Glomerular visceral epithelial cell (primary cell): ENCODE data around the gene ADAMTS6.
A peak's percentile ranks its signal among the peaks of the same experiment; 100 is the strongest.
"Not testable (repeated sequence)": the region's sequence is repeated elsewhere in the genome, so short reads cannot be mapped to it uniquely, and the experiment has no call there.

Experiments
- DNase-seq: peaks from one replicate; pipeline ENCODE4 v3.0.0-alpha.2; 2016; ENCODE audit errors: extremely low spot score

Gene ADAMTS6

DNA sequence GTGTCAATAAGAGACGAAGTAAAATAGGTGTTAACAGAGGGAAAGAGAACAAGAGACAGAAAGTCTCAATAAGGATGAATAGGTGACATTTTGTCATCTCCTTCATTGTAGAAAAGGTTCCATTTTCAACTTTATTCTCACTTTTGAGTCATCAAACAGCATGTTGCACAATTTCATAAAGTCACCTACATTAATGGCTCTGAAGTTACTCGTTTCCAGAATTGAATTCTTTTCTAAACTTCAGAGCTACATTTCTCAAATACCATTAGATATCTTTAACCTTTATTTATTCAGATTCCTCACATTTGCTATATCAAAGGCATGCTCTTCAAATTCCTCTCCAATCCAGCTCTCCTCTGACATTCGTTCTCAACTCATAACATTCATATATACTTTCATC is 13.1 kb downstream of the ADAMTS6 start:
- no peak for DNase-seq

DNA sequence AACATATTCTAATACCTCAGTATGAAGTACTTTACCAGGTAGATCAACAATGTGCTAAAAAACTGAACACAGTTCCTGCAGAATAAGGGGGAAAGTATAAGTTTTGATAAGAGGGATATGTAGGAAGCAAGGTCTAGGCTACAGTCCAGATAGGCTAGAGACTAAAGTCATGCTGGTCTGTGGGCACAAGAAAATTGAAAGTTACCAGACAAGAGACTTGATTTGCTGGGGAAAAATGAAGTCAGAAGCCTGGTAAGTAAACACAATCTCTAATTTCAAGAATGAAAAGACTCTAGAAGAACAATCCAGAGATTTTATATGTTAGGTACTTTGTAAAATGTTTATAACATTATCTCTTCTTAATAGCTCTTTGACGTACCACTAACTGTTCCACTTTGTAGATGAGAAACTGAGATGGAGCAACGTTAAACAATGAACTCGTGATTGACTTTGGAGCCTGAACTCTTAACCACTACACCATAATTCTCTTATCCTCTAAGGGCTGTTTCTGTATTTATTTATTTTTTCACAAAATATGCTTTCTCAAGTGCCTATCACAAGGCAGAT is 19.5 kb downstream of the ADAMTS6 start:
- no peak for DNase-seq

DNA sequence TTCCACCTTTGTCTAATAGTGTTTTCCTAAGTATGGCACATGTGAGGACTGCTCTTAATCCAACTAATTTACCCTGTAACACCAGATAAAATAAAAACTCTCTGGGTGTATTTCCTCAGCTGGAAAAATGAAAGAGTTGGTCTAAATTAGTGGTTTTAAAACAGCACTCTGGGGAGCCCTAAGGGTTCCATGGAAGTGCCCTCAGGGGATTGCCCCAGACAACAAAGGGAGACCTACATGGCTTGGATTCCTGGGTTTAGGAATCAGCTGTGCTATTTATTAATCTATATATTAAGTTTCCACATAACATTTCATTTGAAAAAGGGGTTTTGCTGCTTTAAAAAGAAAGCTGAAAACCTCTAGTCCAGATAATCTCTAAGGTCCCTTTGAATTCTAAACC is 20.2 kb downstream of the ADAMTS6 start:
- no peak for DNase-seq

DNA sequence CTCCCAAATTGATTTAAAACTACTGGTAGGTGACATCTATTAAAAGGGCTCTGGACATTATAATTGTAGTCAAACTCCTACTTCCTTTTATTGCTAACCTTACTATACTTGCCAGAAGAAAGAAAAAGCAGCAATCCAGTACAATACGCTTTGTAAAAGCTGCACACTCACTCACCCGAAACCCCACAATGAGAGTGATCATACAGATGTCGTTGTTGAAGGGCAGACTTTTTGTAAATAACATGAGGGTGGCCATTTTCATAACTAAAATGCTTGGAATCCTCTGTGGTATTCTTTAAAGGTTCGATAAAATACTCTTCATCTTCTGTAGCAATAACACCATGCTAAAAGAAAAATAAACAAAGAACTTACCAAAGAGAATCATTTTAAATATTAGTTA is 21.7 kb downstream of the ADAMTS6 start:
- no peak for DNase-seq

DNA sequence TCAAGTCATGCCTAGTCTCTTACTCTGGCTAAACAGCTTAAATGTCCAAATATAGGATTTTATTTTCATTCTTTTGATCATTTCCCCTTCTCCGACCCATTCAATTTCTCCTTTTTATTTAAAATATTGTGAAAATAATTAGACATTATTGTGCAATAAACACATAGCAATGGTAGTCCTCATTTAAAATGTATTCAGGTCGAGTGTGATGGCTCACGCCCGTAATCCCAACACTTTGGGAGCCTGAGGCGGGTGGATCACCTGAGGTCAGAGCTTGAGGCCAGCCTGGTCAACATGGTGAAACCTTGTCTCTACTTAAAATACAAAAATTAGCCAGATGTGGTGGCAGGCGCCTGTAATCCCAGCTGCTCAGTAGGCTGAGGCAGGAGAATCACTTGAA is 26.7 kb downstream of the ADAMTS6 start:
- no peak for DNase-seq

DNA sequence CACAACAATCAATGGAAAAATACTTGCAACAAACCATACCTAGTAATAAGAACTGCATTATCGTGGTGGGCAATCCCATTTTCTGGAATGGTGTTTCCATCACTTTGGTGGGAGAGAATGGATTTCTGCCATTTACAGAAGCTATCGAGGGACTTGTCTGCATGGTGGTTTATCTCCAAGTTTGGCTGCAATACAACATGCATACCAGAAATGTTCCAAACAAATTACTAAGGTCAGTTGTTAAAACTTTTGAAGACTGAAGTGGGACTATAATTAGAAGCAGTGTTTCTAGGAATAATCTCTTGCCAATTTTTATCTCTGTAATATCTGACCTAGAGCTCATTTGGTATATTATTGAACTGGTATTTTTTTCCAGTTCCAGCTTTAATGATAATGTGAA is 30.3 kb downstream of the ADAMTS6 start:
- no peak for DNase-seq

DNA sequence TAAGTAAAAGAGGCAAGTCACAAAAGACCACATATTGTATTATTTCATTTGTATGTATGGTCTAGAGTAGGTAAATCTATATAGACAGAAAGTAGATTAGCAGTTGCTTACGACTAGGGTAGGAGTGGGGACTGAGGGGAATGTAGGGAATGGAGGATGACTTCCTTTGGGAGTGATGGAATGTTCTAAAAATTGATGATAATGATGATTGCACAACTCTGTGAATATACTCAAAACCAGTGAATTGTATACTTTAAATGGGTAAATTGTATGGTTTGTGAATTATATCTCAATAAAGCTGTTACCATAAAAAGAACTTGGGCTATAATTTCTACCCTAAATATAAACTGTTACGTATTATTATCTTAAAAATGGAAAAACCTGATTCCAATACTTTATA is 35.0 kb downstream of the ADAMTS6 start:
- DNase-seq: no peak

DNA sequence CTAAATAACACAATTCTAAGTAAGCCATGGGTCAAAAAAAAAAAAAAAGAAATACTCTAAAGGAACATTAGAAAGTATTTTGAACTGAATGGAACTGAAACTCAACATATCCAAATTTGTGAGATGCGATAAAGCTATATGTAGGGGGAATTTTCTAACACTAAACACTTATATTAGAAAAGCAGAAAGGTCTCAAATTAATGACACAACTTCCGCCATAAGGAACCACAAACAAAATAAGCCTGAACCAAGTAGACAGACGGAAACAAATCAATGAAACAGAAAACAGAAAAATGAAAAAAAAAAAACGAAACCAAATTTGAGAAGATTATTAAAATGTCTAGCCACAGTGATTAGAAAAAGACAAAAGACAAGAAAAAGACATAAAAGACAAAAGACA is 39.9 kb downstream of the ADAMTS6 start:
- DNase-seq: no peak

DNA sequence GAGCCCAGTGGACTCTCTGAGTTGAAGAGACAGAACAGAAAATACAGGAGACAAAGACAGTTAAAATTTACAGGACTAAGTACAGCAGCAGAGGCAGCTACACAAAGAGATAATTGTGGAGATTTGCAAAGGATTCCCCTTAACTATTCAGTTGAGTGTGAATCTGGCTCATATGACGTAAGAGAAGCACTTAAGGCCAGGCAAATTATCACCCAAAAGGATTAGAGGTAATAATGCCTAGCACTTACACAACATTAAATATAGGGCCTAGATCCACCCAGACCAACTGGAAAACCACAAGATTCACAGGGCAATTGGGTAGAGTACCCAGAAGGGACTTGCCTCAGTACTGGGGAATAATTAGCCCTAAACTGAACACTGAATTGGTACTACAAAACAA is 41.3 kb downstream of the ADAMTS6 start:
- no peak for DNase-seq

DNA sequence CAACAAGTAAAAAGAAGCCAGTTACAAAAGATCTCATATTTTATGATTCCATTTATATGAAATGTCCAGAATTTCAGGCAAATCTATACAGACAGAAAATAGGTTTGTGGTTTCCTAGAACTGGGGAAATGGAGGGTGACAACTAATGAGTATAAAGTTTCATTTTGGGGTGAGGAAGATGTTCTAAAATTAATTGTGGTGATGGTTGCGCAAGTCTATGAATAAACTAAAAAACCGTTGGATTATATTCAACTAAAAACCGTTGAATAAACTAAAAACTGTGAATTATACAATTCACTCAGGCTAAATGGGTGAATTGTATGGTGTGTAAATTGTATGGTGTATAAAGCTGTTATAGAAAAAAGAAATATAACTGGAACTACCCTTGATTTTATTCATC is 47.6 kb downstream of the ADAMTS6 start:
- no peak for DNase-seq

DNA sequence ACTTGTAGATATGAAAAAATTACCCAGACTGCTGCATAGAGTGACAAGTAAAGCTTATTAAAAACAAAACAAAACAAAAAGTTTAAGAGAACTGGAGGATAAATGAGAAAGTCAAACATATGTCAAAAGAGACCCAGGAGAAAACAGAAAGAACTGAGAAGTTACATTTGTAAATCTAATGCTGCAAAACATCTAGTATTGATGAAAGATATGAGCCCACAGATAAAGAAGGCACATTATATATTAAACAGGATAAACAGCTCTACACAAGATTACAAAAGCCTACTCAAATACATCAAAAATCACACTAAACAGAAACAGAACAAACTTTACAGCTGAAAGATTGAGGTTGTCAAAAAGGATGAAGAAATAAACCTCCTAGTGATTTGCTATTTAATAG is 55.1 kb downstream of the ADAMTS6 start:
- no peak for DNase-seq

DNA sequence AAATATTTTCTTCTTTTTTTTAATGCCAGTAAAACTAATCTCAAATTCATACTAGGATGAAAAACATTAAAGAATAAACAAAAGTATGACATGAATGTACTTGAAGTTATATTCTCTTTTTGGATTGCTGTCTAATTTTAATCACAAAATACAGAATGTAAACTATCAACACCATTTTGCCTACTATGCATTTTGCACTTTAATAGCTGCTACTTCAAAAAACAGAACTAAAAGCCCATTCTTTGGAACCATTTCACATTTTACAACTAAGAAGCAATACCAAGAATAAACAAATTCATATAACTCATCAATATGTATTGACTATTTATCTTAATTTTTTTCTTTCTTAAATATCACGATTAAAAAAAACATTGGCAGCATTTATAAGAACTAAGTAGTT is 58.1 kb downstream of the ADAMTS6 start:
- DNase-seq: no peak

DNA sequence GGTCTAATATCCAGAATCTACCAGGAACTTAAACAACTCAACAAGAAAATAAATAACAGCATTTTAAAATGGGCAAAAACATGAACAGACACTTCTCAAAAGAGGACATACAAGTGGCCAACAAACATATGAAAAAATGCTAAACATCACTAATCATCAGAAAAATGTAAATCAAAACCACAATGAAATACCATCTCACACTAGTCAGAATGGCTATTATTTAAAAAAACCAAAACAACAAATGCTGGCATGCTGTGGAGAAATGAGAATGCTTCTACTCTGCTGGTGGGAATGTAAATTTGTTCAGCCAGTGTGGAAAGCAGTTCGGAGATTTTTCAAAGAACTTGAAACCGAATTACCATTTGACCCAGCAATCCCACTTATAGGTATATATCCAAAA is 63.1 kb downstream of the ADAMTS6 start:
- no peak for DNase-seq

DNA sequence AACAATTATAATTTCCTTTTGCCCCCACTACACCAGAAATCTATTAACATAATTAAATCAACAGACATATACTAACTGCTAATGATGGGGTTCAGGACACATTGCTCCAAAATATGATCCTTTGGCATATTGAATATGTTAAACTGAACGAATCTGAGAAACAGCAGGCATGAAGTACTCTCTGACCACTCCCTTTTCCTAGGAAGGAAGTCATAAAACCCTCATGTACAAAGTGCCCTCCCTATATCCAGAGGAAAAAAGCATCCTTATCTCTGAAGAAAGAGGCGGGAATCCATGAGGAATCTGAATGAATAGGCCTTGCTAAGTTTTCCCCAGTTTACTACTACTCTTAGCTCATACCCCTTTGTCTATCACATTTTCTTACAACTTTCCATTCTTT is 67.9 kb downstream of the ADAMTS6 start:
- DNase-seq: no peak

DNA sequence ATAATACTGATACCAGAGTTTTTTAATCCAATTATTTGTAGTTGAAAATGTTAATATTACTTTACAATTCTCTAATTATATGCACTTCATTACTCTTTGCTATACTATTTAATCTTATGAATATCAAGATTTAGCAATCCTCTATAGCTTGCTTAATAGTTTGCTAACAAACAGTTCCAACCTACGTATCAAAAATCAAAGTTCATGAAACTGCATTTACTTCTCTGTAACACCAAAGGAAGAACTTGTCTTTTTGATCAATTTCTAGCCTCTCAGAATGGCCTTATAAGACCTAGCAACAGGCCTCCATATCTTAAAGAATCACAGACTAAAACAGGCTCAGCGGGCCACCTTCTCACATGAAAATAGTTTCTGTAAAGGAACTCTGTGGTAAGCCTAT is 68.9 kb downstream of the ADAMTS6 start:
- no peak for DNase-seq

DNA sequence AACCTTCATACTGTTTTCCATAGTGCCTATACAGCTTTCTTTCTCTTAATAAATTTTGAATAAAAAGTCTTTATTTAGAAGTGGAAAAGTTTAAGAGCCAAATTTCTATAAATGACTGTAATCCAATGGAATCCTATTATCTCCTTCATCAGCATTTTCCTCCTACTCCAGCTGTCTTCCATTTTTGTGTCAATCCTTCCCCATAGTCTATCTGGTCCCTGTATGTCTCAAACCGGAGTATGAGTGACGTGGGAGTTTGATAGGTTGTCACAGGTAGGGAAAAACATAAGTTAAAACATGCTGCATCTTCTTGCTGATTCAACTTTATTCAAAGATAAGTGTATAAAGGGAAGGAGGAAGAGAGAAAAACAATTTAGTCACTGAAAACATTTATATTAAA is 70.4 kb downstream of the ADAMTS6 start:
- DNase-seq: no peak

DNA sequence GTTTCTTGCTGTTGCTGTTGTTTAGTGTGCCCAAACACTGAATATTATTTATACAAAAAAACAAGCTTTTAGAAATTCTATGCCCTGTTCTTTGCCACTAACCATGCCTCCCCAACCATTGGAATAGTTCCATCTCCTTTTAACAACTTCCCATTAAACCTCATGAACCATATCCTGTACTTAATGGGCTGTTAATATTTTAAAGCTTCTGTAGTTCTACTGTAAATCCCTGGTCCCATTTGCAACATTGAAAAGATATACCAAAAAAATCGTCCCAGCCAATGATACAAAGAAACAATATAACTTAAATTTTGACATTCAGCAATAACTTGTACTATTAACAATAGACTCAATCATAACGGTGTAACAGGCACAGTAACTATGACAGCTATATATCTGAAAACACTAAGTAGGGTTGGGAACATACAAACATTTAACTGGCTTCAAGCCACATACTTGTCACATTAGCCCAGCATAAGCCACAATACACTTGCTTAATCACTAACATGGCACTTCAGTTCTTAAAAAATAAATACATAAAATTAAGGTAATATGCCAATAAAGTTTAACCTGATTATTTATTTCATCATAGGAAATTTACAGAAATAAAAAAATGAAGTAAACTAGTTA is 86.1 kb downstream of the ADAMTS6 start:
- DNase-seq: peak; percentile 41

DNA sequence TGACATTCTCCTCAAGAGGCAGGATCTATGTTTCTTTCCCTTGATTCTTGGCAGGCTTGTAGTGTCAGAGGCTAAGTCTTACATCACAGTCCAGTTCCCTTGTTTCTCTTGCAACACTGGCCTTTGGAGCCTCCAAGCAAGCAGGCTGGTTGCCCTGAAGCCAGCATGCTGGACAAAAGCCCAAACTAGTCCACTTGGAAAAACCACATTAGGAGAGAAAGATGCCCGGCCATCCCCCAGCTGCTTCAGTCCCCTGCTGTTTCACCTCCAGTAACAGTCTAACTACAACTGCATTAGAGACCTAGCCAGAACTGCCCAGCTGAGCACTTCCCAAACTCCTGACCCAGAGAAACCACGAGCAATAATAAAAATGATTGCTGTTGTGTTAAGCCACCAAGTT is 87.6 kb downstream of the ADAMTS6 start:
- DNase-seq: peak; percentile 96

DNA sequence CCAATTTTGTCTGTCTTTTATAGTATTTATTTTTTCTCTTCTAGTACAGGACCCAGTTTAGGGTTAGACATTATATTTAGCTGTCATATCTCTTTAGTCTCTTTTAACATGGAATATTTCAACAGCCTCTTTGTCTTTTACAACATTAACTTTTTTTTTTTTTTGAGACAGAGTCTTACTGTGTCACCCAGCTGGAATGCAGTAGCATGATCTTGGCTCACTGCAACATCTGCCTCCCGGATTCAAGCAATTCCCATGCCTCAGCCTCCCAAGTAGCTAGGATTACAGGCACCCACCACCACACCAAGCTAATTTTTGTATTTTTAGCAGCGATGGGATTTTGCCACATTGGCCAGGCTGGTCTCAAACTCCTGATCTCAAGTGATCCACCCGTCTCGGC is 90.1 kb downstream of the ADAMTS6 start:
- no peak for DNase-seq

DNA sequence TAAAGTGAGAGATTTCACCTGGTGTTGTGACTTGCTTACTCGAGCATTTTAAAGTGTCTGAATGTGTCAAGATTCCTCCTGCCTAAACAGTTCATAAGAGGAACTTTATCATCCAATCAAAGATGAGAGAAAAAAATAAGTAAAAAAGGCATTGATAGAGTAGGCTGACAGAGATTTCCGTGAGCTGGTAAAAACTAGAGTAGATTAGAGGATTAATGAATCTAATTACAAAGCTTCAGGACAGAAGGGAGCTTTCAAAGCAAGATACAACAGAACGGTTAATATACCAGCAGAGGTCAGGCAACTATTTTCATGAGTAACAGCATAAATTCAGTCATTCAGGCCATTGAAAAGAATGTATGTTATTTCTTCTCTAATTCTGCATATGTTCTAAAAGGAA is 91.5 kb downstream of the ADAMTS6 start:
- no peak for DNase-seq

DNA sequence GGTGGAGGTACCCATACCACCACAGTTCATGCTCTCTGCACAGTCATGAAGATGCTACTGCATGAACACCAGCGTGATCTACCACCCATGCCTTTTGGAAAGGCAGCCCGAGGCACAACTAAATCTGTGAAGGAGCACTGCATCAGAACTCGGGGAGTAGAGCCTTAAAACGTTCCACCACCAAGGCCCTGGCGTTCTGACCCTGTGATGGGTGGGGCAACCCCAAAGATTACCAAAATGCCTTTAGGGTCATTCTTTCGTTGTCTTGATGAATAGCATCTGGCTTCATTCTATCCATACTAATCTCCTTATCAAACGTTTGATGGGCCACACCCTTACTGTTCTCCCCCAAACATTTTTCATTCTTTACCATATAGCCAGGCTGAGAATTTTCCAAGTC is 97.9 kb downstream of the ADAMTS6 start:
- DNase-seq: no peak

DNA sequence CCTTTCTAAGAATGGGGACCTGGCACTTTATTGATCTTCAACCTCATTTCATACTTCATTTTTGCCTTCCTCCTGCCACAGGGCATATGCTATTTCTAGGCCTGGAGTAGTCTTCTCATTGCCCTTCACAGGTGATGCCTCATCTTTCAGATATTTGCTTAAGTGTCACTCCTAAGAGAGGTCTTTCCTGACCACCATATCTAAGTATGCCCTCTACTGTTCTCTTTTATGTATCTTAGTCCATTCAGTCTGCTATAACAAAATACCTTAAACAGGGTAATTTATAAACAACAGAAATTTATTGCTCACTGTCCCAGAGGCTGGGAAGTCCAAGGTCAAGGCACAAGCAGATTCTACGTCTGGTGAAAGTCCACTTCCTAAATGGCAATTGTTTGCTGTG is 99.1 kb downstream of the ADAMTS6 start:
- no peak for DNase-seq

DNA sequence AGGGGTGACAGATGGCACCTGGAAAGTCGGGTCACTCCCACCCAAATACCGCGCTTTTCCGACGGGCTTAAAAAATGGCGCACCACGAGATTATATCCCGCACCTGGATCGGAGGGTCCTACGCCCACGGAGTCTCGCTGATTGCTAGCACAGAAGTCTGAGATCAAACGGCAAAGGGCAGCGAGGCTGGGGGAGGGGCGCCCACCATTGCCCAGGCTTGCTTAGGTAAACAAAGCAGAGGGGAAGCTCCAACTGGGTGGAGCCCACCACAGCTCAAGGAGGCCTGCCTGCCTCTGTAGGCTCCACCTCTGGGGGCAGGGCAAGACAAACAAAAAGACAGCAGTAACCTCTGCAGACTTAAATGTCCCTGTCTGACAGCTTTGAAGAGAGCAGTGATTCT is 111.2 kb downstream of the ADAMTS6 start:
- not testable (repeated sequence) for DNase-seq

DNA sequence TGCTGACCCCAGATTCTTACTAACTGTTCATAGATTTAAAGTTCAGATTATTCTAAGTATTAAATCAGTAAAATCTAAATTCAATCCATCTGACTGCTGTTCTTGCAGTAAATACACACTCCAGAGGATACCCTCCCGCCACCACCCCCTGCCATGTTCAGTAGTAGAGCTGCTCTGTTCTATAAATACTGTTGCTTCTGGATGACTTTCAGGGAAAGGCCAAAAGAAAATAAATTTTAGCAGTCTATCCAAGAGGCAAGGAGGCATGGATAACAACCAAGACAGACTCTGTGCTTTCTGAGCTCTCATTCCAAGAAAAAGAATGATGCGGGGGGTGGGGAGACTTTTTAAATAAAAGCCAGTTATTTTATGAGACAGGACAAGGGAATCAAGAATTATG is 115.1 kb downstream of the ADAMTS6 start:
- no peak for DNase-seq
